Frontal cortex (tissue), 4 donors: ENCODE results near the gene SCGB1D1. TPM values are rescaled to one million over a fixed set of nuclear protein-coding genes. Genes with fewer than 3 reads are reported as not detected.
"Not testable (repeated sequence)": the region's sequence is repeated elsewhere in the genome, so short reads cannot be mapped to it uniquely, and the experiment has no call there.

Experiments
- DNase-seq, 2 donors: peaks; one replicate each; pipeline ENCODE4 v3.0.0; 2012; ENCODE audit warnings: low spot score in 2 of 2
- FAIRE-seq: peaks from 2 replicates; lab custom pipeline; 2012; peaks lifted over from hg19 to GRCh38; lab: Jason Lieb, UNC
- total RNA-seq: library from RNA; depleted of rRNA; stranded (reverse); fragments of >200 nt; gene quantifications from one replicate; pipeline ENCODE4 v1.2.3, GENCODE V29; 2014
- donor health status: control.
- donor health status: control.
- donor health status: control.

Gene SCGB1D1
- total RNA-seq, 1 donor from 2014 or later: not detected

DNA sequence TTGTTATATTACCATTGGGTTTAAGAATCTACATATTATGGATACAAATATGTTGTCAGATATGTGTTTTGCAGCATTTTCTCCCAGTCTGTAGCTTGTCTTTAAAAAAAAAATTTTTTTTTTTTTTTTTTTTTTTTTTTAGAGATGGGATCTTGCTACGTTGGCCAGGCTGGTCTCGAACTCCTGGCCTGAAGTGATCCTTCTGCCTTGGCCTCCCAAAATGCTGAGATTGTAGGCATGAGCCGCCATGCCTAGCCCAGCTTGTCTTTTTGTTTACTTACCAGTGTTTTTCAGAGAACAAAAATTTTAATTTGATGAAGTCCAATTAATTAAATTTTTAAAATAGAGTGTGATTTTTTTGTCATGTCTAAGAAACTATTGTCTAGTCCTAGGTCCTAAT lies 36.4 kb upstream of the SCGB1D1 start:
- DNase-seq: no peak
- no peak for FAIRE-seq

- FAIRE-seq (no peak), DNase-seq (no peak)
Observed at GRCh38 chr11:62157603-62158002, 32.4 kb upstream of the SCGB1D1 start.

DNA sequence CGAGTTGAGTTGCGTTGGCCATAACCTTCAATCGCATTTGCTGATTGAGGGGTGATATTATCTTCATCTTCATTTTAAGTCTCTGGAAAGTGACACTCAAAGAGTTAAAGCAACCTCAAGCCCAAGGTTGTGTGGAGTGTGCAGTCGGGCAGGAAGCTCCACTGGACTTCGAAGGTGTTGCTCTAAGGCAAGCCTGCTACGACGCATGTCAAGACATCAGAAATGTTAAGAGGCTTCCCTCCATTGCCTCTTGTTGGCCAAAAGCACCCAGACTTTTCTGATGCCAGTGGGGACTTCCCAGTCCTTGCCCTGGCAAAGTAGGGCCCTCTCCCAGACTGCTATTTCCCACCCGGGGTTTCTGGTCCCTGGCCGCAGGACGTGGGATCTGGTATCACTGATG lies 23.6 kb upstream of the SCGB1D1 start:
- FAIRE-seq (no peak), DNase-seq (no peak)

GRCh38 chr11:62169448-62169847 lies 20.6 kb upstream of the SCGB1D1 start:
- no peak for FAIRE-seq
- DNase-seq: no peak

GRCh38 chr11:62169935-62170334 lies 20.1 kb upstream of the SCGB1D1 start:
- FAIRE-seq (no peak), DNase-seq (no peak)

DNA sequence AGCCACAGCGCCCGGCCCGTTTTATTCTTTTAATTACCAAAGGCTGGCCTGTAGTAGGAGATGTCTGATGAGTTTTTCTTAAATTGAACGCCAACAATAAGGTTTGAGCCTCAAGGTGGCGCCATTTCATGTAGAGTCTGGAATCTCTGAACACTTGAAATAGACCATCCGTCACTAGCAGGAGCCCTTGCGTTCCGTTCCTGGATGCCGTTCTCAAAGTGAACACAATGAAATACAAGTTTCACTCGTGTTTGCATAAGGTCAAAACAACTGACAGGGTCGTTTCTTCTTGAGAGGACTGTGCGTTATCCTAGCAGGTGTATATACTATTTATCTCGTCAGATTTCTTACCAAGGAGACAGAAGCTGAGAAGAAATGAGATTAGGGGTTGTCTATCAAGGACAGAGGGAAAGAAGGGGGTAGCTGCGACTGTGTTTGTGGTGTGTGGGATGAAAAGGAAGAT lies 18.7 kb upstream of the SCGB1D1 start:
- DNase-seq (peak in 1 of 2 donors; percentile 52), FAIRE-seq (peak; percentile 10)

DNA sequence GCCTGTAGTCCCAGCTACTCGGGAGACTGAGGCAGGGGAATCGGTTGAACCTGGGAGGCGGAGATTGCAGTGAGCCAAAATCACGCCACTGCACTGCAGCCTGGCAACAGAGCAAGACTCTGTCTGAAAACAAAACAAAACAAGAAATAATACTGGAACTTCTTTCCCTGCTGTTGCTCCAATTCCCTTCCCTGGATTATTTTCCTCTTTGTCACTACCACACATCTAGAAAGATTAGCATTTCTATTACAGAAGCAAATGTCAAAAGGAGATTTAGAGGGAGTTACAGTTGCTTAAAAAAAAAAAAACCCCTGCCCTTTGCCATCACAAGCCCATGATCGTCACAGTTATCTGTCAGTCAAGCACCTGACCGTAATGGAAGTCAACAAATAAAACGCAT lies 17.7 kb upstream of the SCGB1D1 start:
- FAIRE-seq: no peak
- DNase-seq: no peak

DNA sequence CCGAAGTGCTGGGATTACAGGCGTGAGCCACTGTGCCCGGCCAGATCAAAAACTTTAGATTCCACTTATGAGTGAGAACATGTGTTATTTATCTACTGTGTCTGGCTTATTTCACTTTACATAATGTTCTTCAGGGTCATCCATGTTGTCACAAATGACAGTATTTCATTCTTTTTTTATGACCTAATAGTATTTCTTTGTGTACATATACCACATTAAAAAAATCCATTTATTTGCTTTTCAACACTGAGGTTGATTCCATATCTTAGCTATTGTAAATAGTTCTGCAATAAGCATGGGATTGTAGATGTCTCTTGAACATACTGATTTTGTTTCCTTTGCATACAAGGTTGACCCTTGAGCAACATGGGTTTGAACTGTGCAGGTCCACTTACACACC lies 13.2 kb upstream of the SCGB1D1 start:
- FAIRE-seq (no peak), DNase-seq (no peak)

GRCh38 chr11:62179995-62180394 lies 10.0 kb upstream of the SCGB1D1 start:
- DNase-seq (no peak), FAIRE-seq (no peak)

GRCh38 chr11:62181097-62181496 lies 8.9 kb upstream of the SCGB1D1 start:
- FAIRE-seq (no peak), DNase-seq (no peak)

- DNase-seq: no peak
- no peak for FAIRE-seq
Observed at GRCh38 chr11:62182147-62182891, 7.7 kb upstream of the SCGB1D1 start.

GRCh38 chr11:62186195-62186594 lies 3.8 kb upstream of the SCGB1D1 start:
- FAIRE-seq (no peak), DNase-seq (no peak)

DNA sequence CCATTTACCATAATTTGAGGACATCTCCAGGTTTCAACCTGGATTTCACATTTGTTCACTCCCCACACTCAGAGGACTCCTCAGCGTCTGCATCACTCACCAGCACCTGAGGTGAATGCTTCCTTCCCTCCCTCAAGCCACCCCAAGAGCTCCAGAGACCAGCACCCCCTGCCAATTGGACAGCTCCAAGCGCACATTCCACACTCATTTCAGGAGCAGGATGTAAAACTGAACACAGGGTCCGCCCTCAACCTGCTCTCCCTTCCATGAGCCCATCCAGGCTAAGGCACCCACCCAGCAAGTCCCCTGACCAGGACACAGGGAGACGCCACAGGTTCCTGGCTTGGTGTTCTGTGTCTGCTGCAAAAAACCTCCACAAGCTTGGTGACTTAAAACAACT lies 3.9 kb downstream of the SCGB1D1 start:
- no peak for FAIRE-seq
- DNase-seq: no peak

DNA sequence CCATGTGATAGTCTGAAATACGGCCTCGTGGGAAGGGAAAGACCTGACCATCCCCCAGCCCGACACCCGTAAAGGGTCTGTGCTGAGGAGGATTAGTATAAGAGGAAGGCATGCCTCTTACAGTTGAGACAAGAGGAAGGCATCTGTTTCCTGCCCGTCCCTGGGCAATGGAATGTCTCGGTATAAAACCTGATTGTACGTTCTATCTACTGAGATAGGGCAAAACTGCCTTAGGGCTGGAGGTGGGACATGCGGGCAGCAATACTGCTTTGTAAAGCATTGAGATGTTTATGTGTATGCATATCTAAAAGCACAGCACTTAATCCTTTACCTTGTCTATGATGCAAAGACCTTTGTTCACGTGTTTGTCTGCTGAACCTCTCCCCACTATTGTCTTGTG lies 5.0 kb downstream of the SCGB1D1 start:
- not testable (repeated sequence) for FAIRE-seq, DNase-seq

DNA sequence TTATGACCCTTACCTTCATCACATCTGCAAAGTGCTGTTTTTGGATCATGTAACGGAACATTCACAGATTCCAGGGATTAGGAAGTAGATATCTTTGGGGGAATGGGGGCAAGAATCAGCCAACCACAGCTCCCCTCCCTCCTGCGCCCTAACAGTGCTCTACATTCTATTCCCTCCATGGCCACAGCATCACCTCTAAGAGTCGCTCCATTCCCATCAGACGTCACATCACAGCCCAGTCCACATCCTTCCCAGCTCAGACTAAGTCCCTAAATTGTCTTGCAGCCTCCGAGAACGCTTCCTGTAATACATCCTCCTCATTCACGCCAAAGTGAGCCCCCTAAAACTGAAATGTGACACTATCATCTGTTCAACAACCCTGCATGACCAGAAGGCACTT lies 5.9 kb downstream of the SCGB1D1 start:
- DNase-seq (no peak), FAIRE-seq (no peak)

GRCh38 chr11:62197400-62197799 lies 7.4 kb downstream of the SCGB1D1 start:
- not testable (repeated sequence) for DNase-seq, FAIRE-seq

DNA sequence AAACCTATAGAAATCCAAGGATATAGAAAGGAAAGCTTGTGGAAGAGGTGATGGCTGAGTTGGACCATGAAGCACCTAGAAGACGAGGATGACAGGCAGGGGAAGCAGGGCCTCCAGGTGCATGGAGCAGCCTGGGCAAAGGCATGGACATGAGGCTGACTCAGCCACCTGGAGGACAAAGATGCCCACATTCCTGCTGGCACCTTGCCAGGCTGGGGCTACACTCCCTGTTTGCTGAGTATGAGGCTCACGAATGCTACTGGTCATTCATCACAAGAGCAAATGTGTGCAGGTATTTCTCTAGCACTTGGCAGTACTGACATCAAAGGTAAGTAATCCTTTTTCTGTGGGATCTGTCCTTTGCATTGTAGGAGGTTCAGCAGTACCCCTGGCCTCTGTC lies 11.4 kb downstream of the SCGB1D1 start:
- FAIRE-seq (no peak), DNase-seq (no peak)

GRCh38 chr11:62202910-62203309 lies 12.9 kb downstream of the SCGB1D1 start:
- FAIRE-seq (no peak), DNase-seq (no peak)

DNA sequence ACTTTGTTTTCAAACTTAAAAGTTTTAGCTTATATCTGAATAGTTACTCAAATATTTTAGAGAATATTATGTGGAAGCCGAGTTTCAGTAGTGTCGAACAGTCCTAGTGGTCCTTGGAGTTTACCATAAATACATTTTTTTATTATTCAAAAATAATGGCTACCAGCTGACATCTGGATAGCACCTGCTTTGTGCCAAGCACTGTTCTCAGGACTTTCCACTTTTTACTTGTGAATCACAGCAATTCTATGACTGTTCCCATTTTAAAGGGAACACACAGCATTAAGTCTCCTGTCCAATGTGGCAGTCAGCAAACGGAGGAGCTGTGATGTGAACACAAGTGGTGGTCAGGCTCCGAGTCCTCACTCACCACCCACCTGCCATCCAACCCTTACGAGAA lies 14.4 kb downstream of the SCGB1D1 start:
- DNase-seq (no peak), FAIRE-seq (no peak)

- FAIRE-seq: no peak
Observed at GRCh38 chr11:62205441-62205840, 15.4 kb downstream of the SCGB1D1 start.

GRCh38 chr11:62206276-62207066 lies 16.5 kb downstream of the SCGB1D1 start:
- not testable (repeated sequence) for DNase-seq, FAIRE-seq

More at GRCh38 chr11:62205441-62205840, 15.4 kb downstream of the SCGB1D1 start:
- no peak for DNase-seq
